HPDE6-E6E7 (cell line): ENCODE measurements around the gene NR1I3.
A peak's percentile ranks its signal among the peaks of the same experiment; 100 is the strongest.
"Not testable (repeated sequence)": the region's sequence is repeated elsewhere in the genome, so short reads cannot be mapped to it uniquely, and the experiment has no call there.

Experiments used
- DNase-seq: peaks from one replicate; pipeline ENCODE4 v3.0.0; 2011; ENCODE audit warnings: missing footprints; ENCODE audit errors: extremely low spot score

NR1I3 gene

DNA sequence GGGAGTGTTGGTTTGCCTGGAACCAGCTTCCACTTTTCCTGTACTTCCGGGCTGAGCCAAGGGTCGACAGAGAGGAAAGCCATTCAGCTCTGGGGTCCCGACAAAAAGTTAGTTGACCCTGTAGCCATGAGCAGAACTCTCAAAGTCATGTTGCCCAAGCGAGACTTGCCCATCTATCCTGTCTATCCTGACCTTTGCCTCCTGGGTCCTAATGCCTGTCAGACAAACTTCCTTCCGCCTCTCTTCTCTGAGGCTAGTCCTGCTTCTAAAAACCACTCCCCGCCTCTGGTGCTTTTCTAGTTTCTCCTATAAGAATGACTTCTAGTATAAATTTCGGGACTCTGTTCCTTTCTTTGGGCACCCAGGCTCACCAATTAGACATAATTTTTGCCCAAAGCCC lies 12.8 kb upstream of the NR1I3 start:
- DNase-seq = no peak

GRCh38 chr1:161250100-161250499 lies 12.1 kb upstream of the NR1I3 start:
- not testable (repeated sequence) for DNase-seq

DNA sequence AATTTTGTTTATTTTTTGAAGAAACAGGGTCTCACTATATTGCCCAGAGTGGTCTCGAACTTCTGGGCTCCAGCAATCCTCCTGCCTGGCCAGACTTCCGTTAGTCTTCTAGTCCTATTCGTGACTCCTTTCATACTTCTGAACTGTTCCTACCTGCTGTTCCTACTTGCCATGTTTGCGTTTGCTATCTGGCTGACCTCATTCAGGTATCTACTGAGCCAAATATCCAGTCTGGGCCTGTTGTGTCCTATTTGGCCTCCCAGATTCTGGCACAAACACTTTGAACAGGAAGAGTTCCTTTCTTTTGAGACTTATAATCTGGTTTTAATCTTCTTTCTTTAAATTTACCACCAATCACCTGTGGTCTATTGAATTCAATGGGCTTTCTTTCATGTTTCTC lies 6.9 kb upstream of the NR1I3 start:
- DNase-seq = peak; percentile 48

DNA sequence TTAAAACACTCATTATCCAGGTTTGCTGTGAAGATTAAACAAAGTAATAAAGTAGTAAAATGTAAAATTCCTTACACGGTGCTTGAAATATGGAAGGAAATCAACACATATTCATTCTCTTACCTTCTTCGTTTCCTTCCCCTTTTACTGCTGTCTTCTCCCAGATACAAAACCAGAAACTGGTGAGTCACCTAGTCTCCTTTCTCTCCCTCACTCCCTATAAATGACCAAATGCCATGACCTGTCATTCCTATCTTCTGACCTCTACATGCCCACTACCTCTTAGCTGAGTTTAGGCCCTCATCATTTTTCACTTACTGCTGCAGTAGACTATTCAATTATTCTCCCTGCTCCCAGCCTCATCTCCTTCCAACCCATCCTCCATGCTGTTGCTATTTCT lies 4.3 kb upstream of the NR1I3 start:
- DNase-seq = no peak

GRCh38 chr1:161241682-161242081 lies 3.7 kb upstream of the NR1I3 start:
- DNase-seq = no peak

DNA sequence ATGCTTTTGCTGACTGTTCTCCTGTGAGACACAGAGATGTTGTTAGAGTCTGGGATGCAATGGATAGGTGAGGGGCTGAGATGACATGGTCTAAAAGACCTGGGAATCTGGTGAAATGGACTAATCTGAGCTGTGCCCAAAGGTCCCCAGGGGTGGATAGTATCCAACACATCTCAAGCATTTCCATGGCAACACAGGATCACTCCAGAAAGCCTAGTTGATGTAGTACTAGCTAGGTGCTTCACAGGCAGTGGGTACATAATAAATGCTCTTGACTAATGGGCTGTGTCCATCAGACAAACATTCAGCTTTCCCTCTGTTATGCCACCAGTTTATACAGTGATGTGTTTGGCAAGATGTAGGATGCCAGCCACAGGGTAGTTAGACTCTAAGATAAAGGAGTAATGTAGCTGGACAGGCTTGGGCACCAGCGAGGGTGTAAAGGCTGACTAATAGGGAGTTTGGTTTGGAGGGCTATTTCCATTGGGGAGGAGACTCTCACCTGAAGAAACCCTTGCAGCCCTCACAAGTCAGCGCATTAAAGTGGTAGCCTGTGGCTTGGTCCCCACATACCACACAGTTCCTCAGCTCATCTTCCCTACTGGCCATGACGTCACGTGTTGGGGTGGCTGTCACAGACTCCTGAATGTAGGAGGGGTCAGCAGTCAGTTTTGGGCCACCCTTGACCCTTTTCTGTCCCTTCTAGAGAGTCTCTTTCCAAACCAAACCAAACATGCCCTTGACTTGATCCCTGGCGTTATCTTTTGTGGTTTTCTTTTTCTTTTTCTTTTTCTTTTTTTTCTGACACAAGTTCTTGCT lies 1.8 kb downstream of the NR1I3 start:
- DNase-seq = no peak

GRCh38 chr1:161233102-161233501 lies 4.9 kb downstream of the NR1I3 start:
- no peak for DNase-seq

DNA sequence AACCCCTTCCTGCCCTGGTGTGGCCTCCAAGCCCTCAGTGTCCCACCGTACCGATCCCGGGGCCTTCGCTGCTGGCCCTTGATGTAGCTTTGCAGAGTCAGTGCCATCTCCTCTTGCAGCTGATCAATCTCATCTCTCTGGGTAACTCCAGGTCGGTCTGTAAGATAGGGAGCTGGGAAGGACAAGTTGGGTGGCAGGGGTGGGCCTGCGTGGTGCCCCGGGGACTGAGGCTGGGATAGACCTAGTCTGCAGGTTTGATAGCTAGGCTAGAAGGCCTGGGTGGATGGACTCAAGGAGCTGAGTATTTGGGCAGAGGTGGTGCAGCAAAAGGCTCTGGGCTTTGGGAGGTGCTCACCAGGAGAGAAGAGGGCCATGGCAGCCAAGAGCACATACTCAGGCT lies 7.2 kb downstream of the NR1I3 start:
- DNase-seq = no peak

- DNase-seq = no peak
Observed at GRCh38 chr1:161229896-161230295, 8.1 kb downstream of the NR1I3 start.

GRCh38 chr1:161228032-161228431 lies 10.0 kb downstream of the NR1I3 start:
- no peak for DNase-seq

- peak; percentile 66 for DNase-seq
Observed at GRCh38 chr1:161227196-161227871, 10.7 kb downstream of the NR1I3 start.

DNA sequence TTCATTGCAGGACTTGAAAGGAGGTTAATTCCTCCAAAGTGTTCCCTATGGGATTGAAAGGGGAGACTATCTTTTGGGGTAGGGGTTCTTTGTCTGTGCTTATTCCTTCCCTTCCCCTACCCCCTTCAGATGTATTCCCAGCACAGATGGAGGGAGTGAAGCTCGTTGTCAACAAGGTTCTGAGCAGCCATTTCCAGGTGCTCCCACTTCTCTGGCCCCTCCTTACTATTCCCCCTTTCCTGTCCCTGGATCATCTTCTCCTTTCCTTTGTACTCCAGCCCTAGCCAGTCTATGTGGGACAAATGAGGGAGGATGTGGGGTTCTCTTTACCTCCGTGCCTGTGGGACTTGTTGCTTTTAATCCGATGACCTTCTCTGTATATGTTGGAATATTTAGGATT lies 11.2 kb downstream of the NR1I3 start:
- DNase-seq = no peak

GRCh38 chr1:161226320-161226711 lies 11.7 kb downstream of the NR1I3 start:
- no peak for DNase-seq

DNA sequence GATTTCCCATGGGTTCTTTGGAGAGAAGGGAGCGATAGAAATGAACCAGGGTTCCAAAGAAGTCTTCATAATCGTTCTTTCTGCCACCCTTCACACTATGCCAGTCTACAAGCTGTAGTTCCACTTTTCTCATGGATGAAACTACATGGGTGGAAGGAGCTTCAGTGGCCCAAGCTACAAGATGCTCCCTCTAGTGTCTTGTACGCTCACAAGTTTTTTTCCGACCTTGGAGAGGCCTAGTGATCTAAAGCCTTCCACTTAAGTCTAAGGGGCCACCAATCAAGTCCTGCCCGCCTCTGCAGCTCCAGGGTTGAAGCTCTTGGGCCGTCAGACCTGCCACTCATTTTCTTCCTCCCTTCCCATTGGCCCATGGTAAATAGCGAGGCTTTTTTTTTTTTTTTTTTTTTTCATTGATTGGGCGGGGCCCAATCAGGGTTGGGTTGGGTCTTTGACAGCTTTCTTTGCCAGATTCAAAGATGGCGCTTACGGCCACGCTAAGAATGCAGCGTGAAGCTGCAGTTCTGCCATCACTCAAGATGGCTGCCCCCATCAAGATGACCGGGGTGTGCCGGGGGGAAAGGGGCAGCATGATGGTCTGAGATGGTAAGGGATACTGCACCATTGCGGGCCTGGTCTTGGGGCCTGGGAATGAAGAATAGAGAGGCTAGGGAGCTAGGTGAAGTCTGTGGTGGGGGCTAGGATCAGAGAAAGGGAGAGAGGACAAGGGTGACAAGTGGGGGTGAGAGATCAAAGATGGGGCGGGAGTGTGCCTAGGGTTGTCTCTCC lies 12.3 kb downstream of the NR1I3 start, which contains the start of gene TOMM40L:
Gene TOMM40L, plus strand, starts transcription at position 527 of the 786 bp plus-strand sequence. CDS start 430 bp downstream, outside the sequence.
- DNase-seq = peak; percentile 95

GRCh38 chr1:161225178-161225533 lies 12.8 kb downstream of the NR1I3 start:
- no peak for DNase-seq

- not testable (repeated sequence) for DNase-seq
Observed at GRCh38 chr1:161224695-161225087, 13.3 kb downstream of the NR1I3 start.

- DNase-seq = no peak
Observed at GRCh38 chr1:161223805-161224694, 14.0 kb downstream of the NR1I3 start.

GRCh38 chr1:161222175-161223019 lies 15.6 kb downstream of the NR1I3 start:
- DNase-seq = no peak

- no peak for DNase-seq
Observed at GRCh38 chr1:161220002-161220401, 18.0 kb downstream of the NR1I3 start.

- DNase-seq = no peak
Observed at GRCh38 chr1:161219078-161219892, 18.7 kb downstream of the NR1I3 start.
